ENCODE measurements around the gene SPNS2. TPM values are rescaled to one million over a fixed set of nuclear protein-coding genes. Genes with fewer than 3 reads are reported as not detected.

SPNS2 gene
- total and polyA plus RNA-seq, 3 donors from 2014 or later, result 6.7 to 11.5 (median 8.0) TPM

- intact Hi-C loops (cut with DNase I; ENCODE audit: low total_unique reads), result no loop called here
- no peak overlapping the region for H3K27ac ChIP-seq
- TF ChIP-seq CTCF (IDR thresholded peaks at IDR 0.05) (no peak), POLR2A (IDR thresholded peaks at IDR 0.05) (no peak)
- no peak overlapping the region for H3K4me3 ChIP-seq
- H3K4me1 ChIP-seq, result no peaks in the 10 kb centered on the region
- no peaks in the 10 kb centered on the region for H3K27me3 ChIP-seq
- 81% methylated on average over 9 to 13 of the region's 13 CpGs for WGBS, 2 donors
- DNase-seq, result no peak
- no peaks in the 10 kb centered on the region for H3K9me3 ChIP-seq
- H3K36me3 ChIP-seq (ENCODE audit: low read depth, missing control alignments), result no peaks in the 10 kb centered on the region
Measured at GRCh38 chr17:4479982-4480751, 18.5 kb upstream of the SPNS2 start.

- TF ChIP-seq POLR2A (IDR thresholded peaks at IDR 0.05) (no peak), CTCF (IDR thresholded peaks at IDR 0.05) (no peak)
- intact Hi-C loops (cut with DNase I; ENCODE audit: low total_unique reads), result no loop called here
- WGBS, 2 donors, result 59 to 68% methylated on average over 12 to 14 of the region's 14 CpGs
Measured at GRCh38 chr17:4480929-4481898, 17.5 kb upstream of the SPNS2 start.

GRCh38 chr17:4482338-4483011, 16.2 kb upstream of the SPNS2 start:
- Histone ChIP-seq H3K4me1 (no peaks in the 10 kb centered on the region), H3K27me3 (no peaks in the 10 kb centered on the region), H3K4me3 (no peak overlapping the region), H3K27ac (no peak overlapping the region), H3K36me3 (ENCODE audit: low read depth, missing control alignments) (no peaks in the 10 kb centered on the region), H3K9me3 (no peaks in the 10 kb centered on the region)
- intact Hi-C loops (cut with DNase I; ENCODE audit: low total_unique reads), result no loop called here
- TF ChIP-seq POLR2A (IDR thresholded peaks at IDR 0.05) (no peak), CTCF (IDR thresholded peaks at IDR 0.05) (no peak)
- DNase-seq, result no peak
- WGBS, 2 donors, result 90% methylated on average over 11 to 16 of the region's 16 CpGs

More at GRCh38 chr17:4480929-4481898, 17.5 kb upstream of the SPNS2 start:
- no peak overlapping the region for H3K4me3 ChIP-seq
- H3K36me3 ChIP-seq (ENCODE audit: low read depth, missing control alignments), result no peaks in the 10 kb centered on the region
- DNase-seq, result no peak
- H3K4me1 ChIP-seq, result no peaks in the 10 kb centered on the region
- no peaks in the 10 kb centered on the region for H3K9me3 ChIP-seq
- H3K27ac ChIP-seq, result no peak overlapping the region
- no peaks in the 10 kb centered on the region for H3K27me3 ChIP-seq

- Histone ChIP-seq H3K27me3 (no peaks in the 10 kb centered on the region), H3K9me3 (no peaks in the 10 kb centered on the region), H3K27ac (no peak overlapping the region), H3K4me3 (no peak overlapping the region), H3K4me1 (no peaks in the 10 kb centered on the region), H3K36me3 (ENCODE audit: low read depth, missing control alignments) (no peaks in the 10 kb centered on the region)
- intact Hi-C loops (cut with DNase I; ENCODE audit: low total_unique reads), result no loop called here
- TF ChIP-seq POLR2A (IDR thresholded peaks at IDR 0.05) (no peak), CTCF (IDR thresholded peaks at IDR 0.05) (no peak)
- 83 to 86% methylated on average over 11 to 13 of the region's 13 CpGs for WGBS, 2 donors
- DNase-seq, result no peak
Measured at GRCh38 chr17:4483012-4483840, 15.5 kb upstream of the SPNS2 start.
